SIG-M5 treated with dmso at 0.1 percent for 504 hours (cell line): Measurements from ENCODE around the gene MS4A10.

Source experiments
- DNase-seq: peaks from one replicate; lab custom pipeline; 2025; ENCODE audit not compliant: unreplicated experiment; lab: John Stamatoyannopoulos, UW

MS4A10 gene

GRCh38 chr11:60765355-60765754 lies 19.8 kb upstream of the MS4A10 start:
- no peak for DNase-seq

- DNase-seq: no peak
Measured at GRCh38 chr11:60766547-60766946, 18.6 kb upstream of the MS4A10 start.

GRCh38 chr11:60767388-60767811 lies 17.7 kb upstream of the MS4A10 start:
- DNase-seq: no peak

- DNase-seq: no peak
Measured at GRCh38 chr11:60768202-60768601, 16.9 kb upstream of the MS4A10 start.

DNA sequence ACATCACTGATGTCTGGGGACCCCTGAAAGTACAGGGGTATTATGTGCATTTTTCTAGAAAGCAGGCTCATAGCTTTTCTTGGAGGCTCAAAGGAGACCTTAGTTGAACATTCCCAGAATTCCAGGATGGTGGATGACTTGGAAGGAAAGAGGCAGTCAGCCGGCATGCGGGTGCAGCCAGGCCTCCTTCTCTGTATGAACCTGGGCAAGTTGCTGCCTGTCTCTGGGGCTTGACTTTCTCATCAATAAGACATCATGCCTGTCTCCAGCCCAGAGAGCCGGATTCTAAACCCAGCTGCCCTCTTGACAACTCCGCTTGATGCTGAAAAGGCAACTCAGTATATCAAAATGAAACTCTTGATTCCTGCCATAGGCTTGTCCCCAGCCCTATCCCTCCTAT lies 15.9 kb upstream of the MS4A10 start:
- DNase-seq: no peak

DNA sequence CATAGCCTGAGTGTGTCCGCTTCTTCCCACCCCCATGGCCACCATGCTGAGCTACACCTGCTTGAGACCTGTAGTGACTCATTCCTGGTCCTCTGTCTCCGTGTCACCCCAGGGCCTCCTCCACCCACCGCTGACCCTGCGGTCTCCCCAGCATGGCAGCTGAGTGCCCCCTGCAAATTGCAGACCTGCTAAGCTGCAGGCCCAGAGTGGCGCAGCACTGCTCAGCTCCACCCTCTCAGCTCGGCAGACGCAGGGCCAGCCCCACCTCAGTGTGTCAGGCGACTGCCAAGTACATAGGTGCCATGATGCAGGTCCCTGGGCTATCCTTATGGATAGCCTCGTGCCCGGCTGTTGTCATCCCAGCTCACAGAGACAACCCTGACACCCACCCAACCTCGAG lies 15.3 kb upstream of the MS4A10 start:
- DNase-seq: no peak

DNA sequence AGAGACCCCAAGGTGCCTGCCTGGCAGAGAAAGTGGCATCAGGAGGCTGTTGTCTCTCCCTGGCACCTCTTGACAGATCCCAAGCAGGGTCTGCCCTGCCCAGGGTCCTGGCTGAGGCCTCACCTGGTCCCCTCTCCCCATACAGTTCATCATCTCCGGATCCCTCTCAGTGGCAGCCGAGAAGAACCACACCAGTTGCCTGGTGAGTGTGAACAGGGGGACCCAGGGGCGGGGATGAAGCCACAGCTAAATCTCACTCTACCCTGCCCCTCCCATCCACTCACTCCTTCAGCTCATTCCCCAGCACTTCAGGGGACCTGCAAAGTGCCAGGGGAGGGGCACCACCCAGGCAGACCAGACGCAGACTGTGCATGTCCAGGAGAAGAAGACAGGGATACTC lies 14.0 kb upstream of the MS4A10 start:
- no peak for DNase-seq

DNA sequence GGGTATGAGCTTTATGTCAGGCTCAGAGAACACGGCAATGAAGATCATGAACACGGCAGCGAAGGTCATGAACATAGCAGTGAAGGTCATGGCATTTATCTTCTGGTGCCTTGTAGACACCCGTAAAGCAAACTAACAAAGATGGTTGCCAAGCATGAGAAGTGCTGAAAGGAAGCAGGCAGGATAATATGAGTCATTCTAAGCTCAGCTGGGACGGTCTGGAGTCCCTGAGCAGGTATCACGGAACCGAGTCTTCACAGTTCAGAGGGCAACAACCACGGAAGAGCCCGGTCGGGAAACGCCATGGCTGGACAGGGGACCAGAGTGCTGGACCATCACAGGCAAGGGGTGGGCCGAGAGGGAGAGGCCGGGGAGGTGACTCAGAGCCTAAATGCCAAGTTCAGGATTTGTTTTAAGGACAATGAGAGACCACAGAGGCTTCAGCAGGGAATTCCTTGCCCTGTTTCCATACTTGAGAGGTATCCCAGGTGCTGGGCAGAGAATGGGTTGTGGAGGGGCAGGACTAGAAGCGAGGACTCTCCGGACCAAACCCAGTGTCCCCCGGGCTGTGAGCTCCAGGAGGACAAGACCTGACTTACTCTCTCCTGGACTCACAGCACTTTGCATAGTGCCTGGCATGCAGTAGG lies 13.1 kb upstream of the MS4A10 start:
- DNase-seq: no peak

DNA sequence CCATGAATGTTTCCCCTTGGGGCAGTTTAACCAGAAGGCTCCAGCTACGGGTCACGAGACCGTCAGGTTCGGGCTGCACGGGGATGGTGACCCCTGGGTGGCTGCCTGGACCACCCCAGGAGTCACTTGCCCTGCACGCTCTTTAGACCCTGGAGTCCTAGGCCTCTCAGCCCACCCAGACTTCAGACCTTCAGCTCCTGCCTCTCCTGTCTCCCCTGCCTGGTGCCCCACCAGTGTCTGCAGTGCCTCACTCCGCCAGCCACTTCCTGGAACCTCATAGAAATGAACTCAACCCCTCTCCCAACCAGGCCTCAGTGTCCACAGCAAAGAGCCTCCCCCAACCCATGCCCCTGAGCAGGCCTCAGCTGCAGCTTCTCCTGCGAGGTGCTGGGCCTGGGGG lies 12.5 kb upstream of the MS4A10 start:
- no peak for DNase-seq

DNA sequence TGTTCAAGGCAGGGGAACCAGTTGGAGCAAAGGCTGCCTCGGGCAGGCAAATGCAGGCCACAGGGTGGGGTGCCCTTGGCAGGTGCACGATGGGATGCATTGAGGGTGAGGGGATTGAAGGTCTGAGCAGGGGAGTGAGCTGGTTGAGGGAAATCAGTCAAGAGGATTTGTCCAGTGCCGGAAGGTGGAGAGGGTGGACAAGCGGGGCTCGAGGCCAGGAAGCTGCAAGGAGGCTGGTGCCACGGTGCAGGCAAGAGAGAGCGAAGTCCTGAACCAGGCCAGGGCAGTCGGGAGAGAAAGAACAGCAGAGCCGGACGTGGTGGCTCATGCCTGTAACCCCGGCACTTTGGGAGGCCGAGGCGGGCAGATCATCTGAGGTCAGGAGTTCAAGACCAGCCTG lies 10.4 kb upstream of the MS4A10 start:
- no peak for DNase-seq

- DNase-seq: peak; percentile 85
Measured at GRCh38 chr11:60775420-60775961, 9.6 kb upstream of the MS4A10 start.

GRCh38 chr11:60776167-60776566 lies 9.0 kb upstream of the MS4A10 start:
- DNase-seq: no peak

GRCh38 chr11:60777106-60777505 lies 8.0 kb upstream of the MS4A10 start:
- DNase-seq: no peak

DNA sequence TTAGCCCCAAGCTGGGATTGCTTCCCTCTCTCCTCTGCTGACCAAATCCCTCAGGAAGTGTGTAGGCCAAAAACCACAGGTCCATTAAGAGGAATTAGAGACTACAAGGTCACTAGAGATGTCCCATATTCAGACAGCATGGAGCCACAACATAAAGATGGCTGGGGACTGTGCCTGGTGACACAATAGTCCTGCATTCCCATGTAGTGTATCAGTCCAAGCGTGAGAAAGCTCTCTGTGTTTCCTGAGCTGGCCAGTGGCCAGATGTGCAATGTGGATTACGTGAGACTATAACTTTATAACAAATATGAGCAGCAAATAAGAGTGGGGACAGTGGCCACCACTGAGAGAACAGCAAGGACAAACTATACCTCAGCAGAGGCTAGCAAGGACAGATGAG lies 7.6 kb upstream of the MS4A10 start:
- no peak for DNase-seq

DNA sequence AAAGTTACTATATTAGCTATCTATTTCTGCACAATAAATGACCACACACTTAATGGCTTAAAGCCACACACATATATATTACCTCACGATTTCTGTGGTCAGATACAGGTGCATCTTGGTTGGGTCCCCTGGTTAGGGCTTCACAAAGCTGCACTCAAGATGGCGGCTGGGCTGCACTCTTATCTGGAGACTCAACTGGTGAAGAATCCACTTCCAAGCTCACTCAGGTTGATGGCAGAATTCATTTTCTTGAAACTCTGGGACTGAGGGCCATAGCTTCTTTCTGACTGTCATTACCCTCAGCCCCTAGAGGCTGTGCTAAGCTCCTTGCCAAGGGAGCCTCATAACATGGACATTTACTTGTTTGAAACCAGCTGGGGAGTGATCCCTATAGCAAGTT lies 5.1 kb upstream of the MS4A10 start:
- no peak for DNase-seq

GRCh38 chr11:60780774-60781173 lies 4.4 kb upstream of the MS4A10 start:
- no peak for DNase-seq

- DNase-seq: no peak
Measured at GRCh38 chr11:60781286-60781980, 3.7 kb upstream of the MS4A10 start.

GRCh38 chr11:60781981-60782316 lies 3.2 kb upstream of the MS4A10 start:
- DNase-seq: no peak

DNA sequence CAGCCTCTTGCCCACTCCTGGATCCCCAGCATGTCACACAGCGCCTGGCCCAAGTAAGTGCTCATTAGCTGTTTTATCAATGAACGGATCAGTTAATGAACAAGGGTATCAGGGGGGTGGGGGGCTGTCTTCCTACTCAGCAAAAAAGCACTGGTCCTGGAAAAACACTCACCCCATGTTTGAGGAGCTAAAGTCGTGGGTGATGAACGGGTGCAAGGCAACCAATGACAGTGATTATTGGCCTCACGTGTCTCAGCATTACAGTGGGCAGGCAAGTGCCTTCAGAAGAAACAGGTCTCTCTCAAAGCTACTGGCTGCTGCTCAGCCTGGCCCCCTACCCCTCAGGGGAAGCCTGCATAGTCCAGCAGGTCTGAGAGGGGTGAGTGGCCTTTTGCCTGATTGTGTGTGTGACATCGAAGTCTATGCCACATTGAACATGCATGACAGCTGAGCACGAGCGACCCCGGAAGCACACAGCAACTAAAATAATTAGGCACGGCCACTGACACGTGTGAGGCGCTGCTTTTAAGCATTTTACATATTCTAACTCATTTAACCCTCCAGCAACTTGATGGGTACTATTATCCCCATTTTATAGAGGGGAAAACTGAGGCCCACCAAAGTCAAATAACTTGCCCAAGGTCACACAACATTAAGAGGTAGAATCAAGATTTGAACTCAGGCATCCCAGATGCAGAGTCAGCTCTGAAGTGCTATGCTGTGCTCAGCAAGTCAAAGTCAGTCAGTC lies 2.6 kb upstream of the MS4A10 start:
- DNase-seq: no peak

DNA sequence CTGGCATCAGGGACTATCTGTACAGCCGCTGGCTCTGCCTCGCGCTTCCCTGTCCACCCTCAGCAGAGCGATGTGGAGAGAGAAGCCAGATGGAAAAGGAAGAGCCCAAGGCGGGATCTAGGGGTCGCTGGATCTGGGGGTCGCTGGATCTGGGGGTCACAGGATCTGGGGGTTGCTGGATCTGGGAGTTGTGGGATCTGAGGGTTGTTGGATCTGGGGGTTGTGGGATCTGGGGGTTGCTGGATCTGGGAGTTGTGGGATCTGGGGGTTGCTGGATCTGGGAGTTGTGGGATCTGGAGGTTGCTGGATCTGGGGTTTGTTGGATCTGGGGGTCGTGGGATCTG lies 2.0 kb upstream of the MS4A10 start:
- DNase-seq: no peak

- DNase-seq: no peak
Measured at GRCh38 chr11:60783911-60784310, 1.2 kb upstream of the MS4A10 start.

- no peak for DNase-seq
Measured at GRCh38 chr11:60785806-60786361, 751 bp downstream of the MS4A10 start.
